Esophagus muscularis mucosa (tissue), 4 donors: ENCODE data around the gene CMPK1. TPM values are rescaled to one million over a fixed set of nuclear protein-coding genes. Genes with fewer than 3 reads are reported as not detected.

Experiments
- DNase-seq: peaks from one replicate; pipeline ENCODE4 v3.0.0-alpha.2; 2017; ENCODE audit errors: extremely low spot score
- H3K27ac ChIP-seq, 4 donors: fragments of 200-600 bp; sonication (generic); replicated peaks in 1 of 4; 1 replicate in 3 of 4; 2 replicates in 1 of 4; pipeline ENCODE4 v1.5.1; 2016 to 2019; ENCODE audit warnings: mild to moderate bottlenecking in 1 of 4
- H3K27me3 ChIP-seq, 4 donors: fragments of 200-600 bp; sonication (generic); one replicate each; pipeline versions ENCODE4 v1.5.1 to v1.6.0; 2016 to 2019
- H3K36me3 ChIP-seq, 4 donors: fragments of 200-600 bp; sonication (generic); one replicate each; pipeline ENCODE4 v1.5.1; 2016 to 2019
- H3K4me1 ChIP-seq, 4 donors: fragments of 200-600 bp; sonication (generic); one replicate each; pipeline ENCODE4 v1.5.1; 2016 to 2019
- H3K4me3 ChIP-seq, 4 donors: fragments of 200-600 bp; sonication (generic); 1 replicate in 2 of 4; 2 replicates in 2 of 4; pipeline ENCODE4 v1.5.1; 2016 to 2019; ENCODE audit warnings: mild to moderate bottlenecking in 4 of 4, moderate library complexity in 1 of 4
- H3K9me3 ChIP-seq, 4 donors: fragments of 200-600 bp; sonication (generic); 1 replicate in 3 of 4; 2 replicates in 1 of 4; pipeline ENCODE4 v1.5.1; 2016 to 2019
- EP300 ChIP-seq: sonication (generic); formaldehyde crosslinking; IDR thresholded peaks from one replicate; pipeline ENCODE4 v1.6.1; 2017; ENCODE audit warnings: antibody characterized with exemption
- POLR2A ChIP-seq: fragments of 450-650 bp; IDR thresholded peaks from one replicate; pipeline ENCODE4 v1.6.1; 2017; ENCODE audit warnings: antibody characterized with exemption, moderate library complexity, mild to moderate bottlenecking, low read depth
- POLR2AphosphoS5 ChIP-seq, 2 donors: sonication (generic); formaldehyde crosslinking; IDR thresholded peaks; one replicate each; pipeline ENCODE4 v1.6.1; 2017; ENCODE audit warnings: antibody characterized with exemption in 2 of 2
- WGBS: methylation state at CpG from one replicate; pipeline ENCODE4 v1.1.5; 2018; 5-methylcytosine and 5-hydroxymethylcytosine counted together
- intact Hi-C: fragments of 100-400 bp; cut with DNase I; formaldehyde crosslinking; loops from one replicate; pipeline ENCODE4 v1.15.1; 2023
- total RNA-seq, 4 donors: library from RNA; depleted of rRNA; stranded (reverse); fragments of >200 nt; gene quantifications; one replicate each; pipeline versions ENCODE4 v1.1.0 to v1.2.1, GENCODE V29; 2016
- TF ChIP-seq, protein P1 (sequence below), 3 experiments: fragments of 200-600 bp in 2 of 3; fragments of 450-650 bp in 1 of 3; sonication (generic) in 2 of 3; IDR thresholded peaks; one replicate each; pipeline ENCODE4 v1.5.1; 2017 to 2019; ENCODE audit warnings: antibody characterized with exemption in 3 of 3, mild to moderate bottlenecking in 2 of 3, moderate library complexity in 1 of 3

The CMPK1 gene
- total RNA-seq, 4 donors from 2014 or later = 94.6 to 167 (median 121) TPM

DNA sequence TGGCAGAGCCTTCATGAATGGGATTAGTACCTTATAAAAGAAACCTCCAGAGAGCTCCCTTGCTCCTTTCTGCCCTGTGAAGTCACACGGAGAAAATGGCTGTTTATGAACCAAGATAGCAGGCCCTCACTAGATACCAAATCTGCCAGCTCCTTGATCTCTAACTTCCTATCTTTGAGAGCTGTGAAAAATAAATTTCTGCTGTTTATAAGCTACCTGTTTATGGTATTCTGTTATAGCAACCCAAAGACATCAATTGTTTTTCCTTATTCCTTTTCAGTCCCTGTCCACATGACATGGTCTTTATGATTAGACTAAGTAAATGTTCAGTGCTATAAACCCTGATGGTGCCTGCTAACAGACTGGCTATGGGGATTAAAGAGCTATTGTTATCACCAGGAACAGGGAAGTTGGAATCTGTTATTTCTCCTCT is 10.0 kb upstream of the CMPK1 start:
- no peaks in the 10 kb centered on the region for H3K4me1 ChIP-seq
- intact Hi-C loops = no loop called here
- DNase-seq = no peak
- H3K4me3 ChIP-seq = no peak overlapping the region
- H3K9me3 ChIP-seq = no peaks in the 10 kb centered on the region
- WGBS = 44% methylated on average over 1 of the region's 1 CpG
- no peak overlapping the region for H3K27ac ChIP-seq
- TF ChIP-seq EP300 (no peak), POLR2AphosphoS5 (IDR thresholded peaks at IDR 0.05) (no peak), POLR2A (no peak)
- TF ChIP-seq, protein P1, sequence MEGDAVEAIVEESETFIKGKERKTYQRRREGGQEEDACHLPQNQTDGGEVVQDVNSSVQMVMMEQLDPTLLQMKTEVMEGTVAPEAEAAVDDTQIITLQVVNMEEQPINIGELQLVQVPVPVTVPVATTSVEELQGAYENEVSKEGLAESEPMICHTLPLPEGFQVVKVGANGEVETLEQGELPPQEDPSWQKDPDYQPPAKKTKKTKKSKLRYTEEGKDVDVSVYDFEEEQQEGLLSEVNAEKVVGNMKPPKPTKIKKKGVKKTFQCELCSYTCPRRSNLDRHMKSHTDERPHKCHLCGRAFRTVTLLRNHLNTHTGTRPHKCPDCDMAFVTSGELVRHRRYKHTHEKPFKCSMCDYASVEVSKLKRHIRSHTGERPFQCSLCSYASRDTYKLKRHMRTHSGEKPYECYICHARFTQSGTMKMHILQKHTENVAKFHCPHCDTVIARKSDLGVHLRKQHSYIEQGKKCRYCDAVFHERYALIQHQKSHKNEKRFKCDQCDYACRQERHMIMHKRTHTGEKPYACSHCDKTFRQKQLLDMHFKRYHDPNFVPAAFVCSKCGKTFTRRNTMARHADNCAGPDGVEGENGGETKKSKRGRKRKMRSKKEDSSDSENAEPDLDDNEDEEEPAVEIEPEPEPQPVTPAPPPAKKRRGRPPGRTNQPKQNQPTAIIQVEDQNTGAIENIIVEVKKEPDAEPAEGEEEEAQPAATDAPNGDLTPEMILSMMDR (IDR thresholded peaks at IDR 0.05) = no peak
- no peaks in the 10 kb centered on the region for H3K27me3 ChIP-seq
- H3K36me3 ChIP-seq = no peaks in the 10 kb centered on the region

DNA sequence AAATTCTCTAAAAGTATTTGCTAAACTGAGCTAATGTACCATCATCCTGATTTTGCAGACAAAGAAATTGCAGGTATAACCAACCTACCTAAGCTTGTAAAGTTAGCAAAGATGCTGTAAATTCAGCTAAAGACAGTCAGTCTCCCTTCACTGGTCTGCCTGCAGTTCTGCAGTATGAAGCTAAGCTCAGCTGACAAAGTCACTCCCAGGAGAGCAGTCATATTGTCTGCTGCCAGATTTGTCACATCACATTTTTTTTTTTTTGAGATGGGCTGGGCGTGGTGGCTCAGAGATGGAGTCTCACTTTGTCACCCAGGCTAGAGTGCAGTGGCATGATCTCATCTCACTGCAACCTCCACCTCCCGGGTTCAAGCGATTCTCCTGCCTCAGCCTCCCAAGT is 8.9 kb upstream of the CMPK1 start:
- WGBS = 84% methylated on average over 3 of the region's 3 CpGs
- no peak for DNase-seq
- TF ChIP-seq, protein P1 (IDR thresholded peaks at IDR 0.05) = no peak
- TF ChIP-seq EP300 (no peak), POLR2AphosphoS5 (IDR thresholded peaks at IDR 0.05) (no peak), POLR2A (no peak)
- Histone ChIP-seq H3K36me3 (no peaks in the 10 kb centered on the region), H3K4me3 (no peak overlapping the region), H3K27ac (no peak overlapping the region), H3K4me1 (no peaks in the 10 kb centered on the region), H3K27me3 (no peaks in the 10 kb centered on the region), H3K9me3 (no peaks in the 10 kb centered on the region)
- intact Hi-C loops = no loop called here

DNA sequence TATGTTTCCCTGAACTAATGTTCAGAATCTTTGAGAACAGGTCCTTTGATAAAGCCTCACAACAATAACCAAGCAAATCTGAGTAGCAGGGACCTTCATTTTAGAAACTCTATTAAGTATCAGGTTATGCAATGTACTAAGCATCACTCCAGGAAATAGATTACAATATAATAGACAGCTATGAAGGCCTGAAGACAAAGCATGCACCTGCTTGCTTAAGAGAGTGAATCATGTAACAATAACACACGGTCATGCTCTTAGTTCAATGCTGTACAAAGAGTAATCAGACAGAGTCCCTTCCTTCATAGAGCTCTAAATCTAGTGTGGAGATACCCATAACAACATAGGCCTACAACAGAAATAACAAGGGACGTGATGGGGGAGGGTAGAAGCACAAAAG is 8.1 kb upstream of the CMPK1 start:
- Histone ChIP-seq H3K27ac (no peak overlapping the region), H3K4me1 (no peaks in the 10 kb centered on the region), H3K4me3 (no peak overlapping the region), H3K27me3 (no peaks in the 10 kb centered on the region), H3K36me3 (no peaks in the 10 kb centered on the region), H3K9me3 (no peaks in the 10 kb centered on the region)
- 74% methylated on average over 2 of the region's 2 CpGs for WGBS
- DNase-seq = no peak
- TF ChIP-seq EP300 = no peak
- no peak for TF ChIP-seq POLR2AphosphoS5 (IDR thresholded peaks at IDR 0.05)
- no peak for TF ChIP-seq POLR2A
- TF ChIP-seq, protein P1 (IDR thresholded peaks at IDR 0.05) = no peak
- intact Hi-C loops = no loop called here

DNA sequence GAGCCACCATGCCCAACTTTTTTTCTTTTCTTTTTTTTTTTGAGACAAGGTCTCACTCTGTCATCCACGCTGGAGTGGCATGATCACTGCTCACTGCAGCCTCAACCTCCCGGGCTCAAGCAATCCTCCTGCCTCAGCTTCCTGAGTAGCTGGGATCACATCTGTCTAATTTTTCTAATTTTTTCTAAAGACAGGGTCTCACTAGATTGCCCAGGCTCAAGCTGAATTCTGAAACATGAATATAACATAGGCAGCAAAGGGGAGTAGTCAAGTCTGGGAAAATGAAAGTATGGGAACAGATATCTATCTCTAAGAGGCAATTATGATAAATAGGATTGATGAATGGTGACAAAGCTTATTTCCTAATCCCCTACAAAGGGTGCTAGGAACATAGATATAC is 7.3 kb upstream of the CMPK1 start:
- Histone ChIP-seq H3K27me3 (no peaks in the 10 kb centered on the region), H3K9me3 (no peaks in the 10 kb centered on the region), H3K27ac (no peak overlapping the region), H3K36me3 (no peaks in the 10 kb centered on the region), H3K4me1 (no peaks in the 10 kb centered on the region), H3K4me3 (no peak overlapping the region)
- intact Hi-C loops = no loop called here
- TF ChIP-seq POLR2A = no peak
- no peak for TF ChIP-seq POLR2AphosphoS5 (IDR thresholded peaks at IDR 0.05)
- TF ChIP-seq, protein P1 (IDR thresholded peaks at IDR 0.05) = no peak
- no peak for TF ChIP-seq EP300
- 92% methylated on average over 2 of the region's 2 CpGs for WGBS
- DNase-seq = no peak

DNA sequence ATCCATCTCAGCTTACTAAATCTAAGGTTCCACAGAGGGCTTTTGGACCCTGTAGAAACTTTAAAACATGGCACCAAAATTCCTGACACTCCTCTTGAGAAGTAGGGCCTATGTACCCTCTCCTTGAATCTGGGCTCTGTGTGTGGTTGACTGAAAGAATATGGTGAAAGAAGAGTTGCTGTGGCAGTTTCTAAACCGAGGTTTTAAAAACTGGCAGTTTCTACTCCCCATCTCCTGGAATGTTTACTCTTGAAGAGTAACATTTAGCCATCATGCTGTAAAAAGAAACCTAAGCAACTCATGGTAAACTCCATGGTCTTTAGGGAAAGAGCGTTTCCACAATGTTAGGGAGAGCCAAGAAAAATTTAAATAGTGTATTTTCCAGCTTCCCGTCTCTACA is 4.6 kb upstream of the CMPK1 start:
- H3K27me3 ChIP-seq = no peaks in the 10 kb centered on the region
- H3K27ac ChIP-seq = no peak overlapping the region
- intact Hi-C loops = no loop called here
- TF ChIP-seq, protein P1 (IDR thresholded peaks at IDR 0.05) = no peak
- DNase-seq = no peak
- H3K9me3 ChIP-seq = no peaks in the 10 kb centered on the region
- 100% methylated on average over 3 of the region's 3 CpGs for WGBS
- peaks cover 13 to 17% (median 15%) of the 10 kb centered on the region in 4 donors for H3K4me1 ChIP-seq
- no peaks in the 10 kb centered on the region for H3K36me3 ChIP-seq
- H3K4me3 ChIP-seq = no peak overlapping the region
